GM21786 (cell line): Measurements from ENCODE around the gene HIVEP3.
"Not testable (repeated sequence)": the region's sequence is repeated elsewhere in the genome, so short reads cannot be mapped to it uniquely, and the experiment has no call there.

ENCODE experiments used
- ATAC-seq: cut with Tn5 transposase; IDR thresholded peaks from one replicate; pipeline ENCODE4 v1.9.1; 2021; ENCODE audit not compliant: unreplicated experiment

The HIVEP3 gene

GRCh38 chr1:41918450-41919043, at the start of gene HIVEP3:
TSS of gene HIVEP3 (minus strand) at chr1:41918922.
- ATAC-seq: no peak

- ATAC-seq: no peak
Observed at GRCh38 chr1:41964400-41964799, 45.7 kb upstream of the HIVEP3 start.

GRCh38 chr1:41963636-41964035, 44.9 kb upstream of the HIVEP3 start:
- no peak for ATAC-seq

- ATAC-seq: no peak
Observed at GRCh38 chr1:41958015-41958673, 39.4 kb upstream of the HIVEP3 start.

- ATAC-seq: no peak
Observed at GRCh38 chr1:41957568-41957967, 38.8 kb upstream of the HIVEP3 start.

GRCh38 chr1:41955461-41956159, 36.9 kb upstream of the HIVEP3 start:
- peak; percentile 77 for ATAC-seq

- ATAC-seq: no peak
Observed at GRCh38 chr1:41954533-41954944, 35.8 kb upstream of the HIVEP3 start.

- no peak for ATAC-seq
Observed at GRCh38 chr1:41953291-41953690, 34.6 kb upstream of the HIVEP3 start.

- ATAC-seq: no peak
Observed at GRCh38 chr1:41952208-41952607, 33.5 kb upstream of the HIVEP3 start.

GRCh38 chr1:41951492-41951891, 32.8 kb upstream of the HIVEP3 start:
- not testable (repeated sequence) for ATAC-seq

- no peak for ATAC-seq
Observed at GRCh38 chr1:41950820-41951219, 32.1 kb upstream of the HIVEP3 start.

- not testable (repeated sequence) for ATAC-seq
Observed at GRCh38 chr1:41945946-41946345, 27.2 kb upstream of the HIVEP3 start.

GRCh38 chr1:41943717-41944116, 25.0 kb upstream of the HIVEP3 start:
- ATAC-seq: no peak

- no peak for ATAC-seq
Observed at GRCh38 chr1:41942278-41942677, 23.6 kb upstream of the HIVEP3 start.

- ATAC-seq: no peak
Observed at GRCh38 chr1:41941381-41941780, 22.7 kb upstream of the HIVEP3 start.

- no peak for ATAC-seq
Observed at GRCh38 chr1:41939194-41939593, 20.5 kb upstream of the HIVEP3 start.

- ATAC-seq: no peak
Observed at GRCh38 chr1:41936107-41936506, 17.4 kb upstream of the HIVEP3 start.

- no peak for ATAC-seq
Observed at GRCh38 chr1:41935226-41935625, 16.5 kb upstream of the HIVEP3 start.

- no peak for ATAC-seq
Observed at GRCh38 chr1:41933106-41933505, 14.4 kb upstream of the HIVEP3 start.

- no peak for ATAC-seq
Observed at GRCh38 chr1:41931578-41931977, 12.9 kb upstream of the HIVEP3 start.

- no peak for ATAC-seq
Observed at GRCh38 chr1:41927118-41927517, 8.4 kb upstream of the HIVEP3 start.

- no peak for ATAC-seq
Observed at GRCh38 chr1:41925712-41926111, 7.0 kb upstream of the HIVEP3 start.
